Stimulated activated naive B cell treated with anti-CD40 and anti-IgM and Interleukin-4, amounts not matched to agents 10 μg/mL and 1 μg/mL and 100 μg/mL, for 72 hours (primary cell): ENCODE results near the gene S100A14.
A peak's percentile ranks its signal among the peaks of the same experiment; 100 is the strongest.
"Not testable (repeated sequence)": the region's sequence is repeated elsewhere in the genome, so short reads cannot be mapped to it uniquely, and the experiment has no call there.

Source experiments
- ATAC-seq, 2 donors: fragments of 150-1000 bp; cut with Tn5 transposase; replicated peaks; 2 replicates each; pipeline ENCODE4 v1.10.0; 2021; ENCODE audit warnings: moderate library complexity in 1 of 2
- DNase-seq: peaks from one replicate; pipeline ENCODE4 v3.0.0; 2021
- H3K27ac Mint-ChIP-seq: one replicate; pipeline ENCODE4 v1.8.0; 2022; ENCODE audit warnings: mild to moderate bottlenecking, mixed read lengths
- H3K27me3 Mint-ChIP-seq, 2 donors: one replicate each; pipeline ENCODE4 v1.8.0; 2022; ENCODE audit warnings: mixed read lengths in 2 of 2
- H3K36me3 Mint-ChIP-seq, 2 donors: one replicate each; pipeline ENCODE4 v1.8.0; 2022; ENCODE audit warnings: mixed read lengths in 2 of 2, mild to moderate bottlenecking in 1 of 2
- H3K4me1 Mint-ChIP-seq, 2 donors: one replicate each; pipeline ENCODE4 v1.8.0; 2022; ENCODE audit warnings: mixed read lengths in 2 of 2, mild to moderate bottlenecking in 1 of 2
- H3K4me3 Mint-ChIP-seq, 2 donors: one replicate each; pipeline ENCODE4 v1.8.0; 2022; ENCODE audit warnings: mild to moderate bottlenecking in 2 of 2, mixed read lengths in 2 of 2, moderate library complexity in 1 of 2
- H3K9me3 Mint-ChIP-seq, 2 donors: one replicate each; pipeline ENCODE4 v1.8.0; 2022; ENCODE audit warnings: mixed read lengths in 2 of 2, mild to moderate bottlenecking in 1 of 2

The S100A14 gene

GRCh38 chr1:153647346-153647714 is 31.2 kb upstream of the S100A14 start:
- ATAC-seq = no peak
- DNase-seq = no peak
- Mint-ChIP-seq H3K36me3 (peaks cover 33 to 51% of the 10 kb centered on the region in 2 donors), H3K27ac (peak overlapping the region; percentile 89), H3K27me3 (no peaks in the 10 kb centered on the region), H3K4me3 (no peak overlapping the region), H3K9me3 (no peaks in the 10 kb centered on the region), H3K4me1 (peaks cover 17 to 27% of the 10 kb centered on the region in 2 donors)

- Mint-ChIP-seq H3K4me1 (peaks cover 19 to 27% of the 10 kb centered on the region in 2 donors), H3K4me3 (no peak overlapping the region), H3K27ac (peak overlapping the region; percentile 71), H3K36me3 (peaks cover 37 to 56% of the 10 kb centered on the region in 2 donors), H3K9me3 (no peaks in the 10 kb centered on the region), H3K27me3 (no peaks in the 10 kb centered on the region)
- DNase-seq = no peak
- ATAC-seq = no peak
These were observed 30.7 kb upstream of the S100A14 start for GRCh38 chr1:153646672-153647345.

GRCh38 chr1:153643816-153644215 is 27.7 kb upstream of the S100A14 start:
- Mint-ChIP-seq H3K36me3 (peaks cover 41 to 63% of the 10 kb centered on the region in 2 donors), H3K27ac (peak overlapping the region; percentile 88), H3K4me3 (no peak overlapping the region), H3K27me3 (no peaks in the 10 kb centered on the region), H3K9me3 (no peaks in the 10 kb centered on the region), H3K4me1 (peaks cover 20 to 33% of the 10 kb centered on the region in 2 donors)
- no peak for DNase-seq
- no peak for ATAC-seq

GRCh38 chr1:153643100-153643499 is 27.0 kb upstream of the S100A14 start:
- peaks cover 20 to 33% of the 10 kb centered on the region in 2 donors for H3K4me1 Mint-ChIP-seq
- H3K27ac Mint-ChIP-seq = peak overlapping the region; percentile 6
- H3K36me3 Mint-ChIP-seq = peaks cover 41 to 62% of the 10 kb centered on the region in 2 donors
- H3K27me3 Mint-ChIP-seq = no peaks in the 10 kb centered on the region
- DNase-seq (no peak), ATAC-seq (no peak)
- H3K4me3 Mint-ChIP-seq = no peak overlapping the region
- H3K9me3 Mint-ChIP-seq = no peaks in the 10 kb centered on the region

- Mint-ChIP-seq H3K9me3 (no peaks in the 10 kb centered on the region), H3K4me1 (peaks cover 16 to 34% of the 10 kb centered on the region in 2 donors), H3K27ac (no peak overlapping the region), H3K4me3 (no peak overlapping the region), H3K36me3 (peaks cover 42 to 60% of the 10 kb centered on the region in 2 donors), H3K27me3 (no peaks in the 10 kb centered on the region)
- no peak for DNase-seq
- ATAC-seq = no peak
These were observed 26.0 kb upstream of the S100A14 start for GRCh38 chr1:153642161-153642560.

GRCh38 chr1:153640861-153641260 is 24.7 kb upstream of the S100A14 start:
- no peaks in the 10 kb centered on the region for H3K9me3 Mint-ChIP-seq
- no peaks in the 10 kb centered on the region for H3K27me3 Mint-ChIP-seq
- H3K4me3 Mint-ChIP-seq = no peak overlapping the region
- H3K4me1 Mint-ChIP-seq = peaks cover 20 to 35% of the 10 kb centered on the region in 2 donors
- DNase-seq (no peak), ATAC-seq (no peak)
- no peak overlapping the region for H3K27ac Mint-ChIP-seq
- peaks cover 41 to 56% of the 10 kb centered on the region in 2 donors for H3K36me3 Mint-ChIP-seq

GRCh38 chr1:153640213-153640612 is 24.1 kb upstream of the S100A14 start:
- H3K4me3 Mint-ChIP-seq, H3K9me3 Mint-ChIP-seq, ATAC-seq, DNase-seq, H3K27me3 Mint-ChIP-seq, H3K27ac Mint-ChIP-seq: not testable (repeated sequence)
- Mint-ChIP-seq H3K4me1 (peaks cover 17 to 34% of the 10 kb centered on the region in 2 donors), H3K36me3 (peaks cover 35 to 52% of the 10 kb centered on the region in 2 donors)

GRCh38 chr1:153639280-153639679 is 23.2 kb upstream of the S100A14 start:
- Mint-ChIP-seq H3K27ac (no peak overlapping the region), H3K36me3 (peaks cover 33 to 46% of the 10 kb centered on the region in 2 donors), H3K27me3 (no peaks in the 10 kb centered on the region), H3K4me3 (no peak overlapping the region), H3K9me3 (no peaks in the 10 kb centered on the region), H3K4me1 (peaks cover 15 to 33% of the 10 kb centered on the region in 2 donors)
- DNase-seq (no peak), ATAC-seq (no peak)

GRCh38 chr1:153638261-153638660 is 22.1 kb upstream of the S100A14 start:
- Mint-ChIP-seq H3K36me3 (peaks cover 32 to 44% of the 10 kb centered on the region in 2 donors), H3K4me1 (peaks cover 14 to 30% of the 10 kb centered on the region in 2 donors)
- ATAC-seq = no peak

GRCh38 chr1:153636312-153636711 is 20.2 kb upstream of the S100A14 start:
- Mint-ChIP-seq H3K9me3 (peaks cover 3% of the 10 kb centered on the region in 2 donors), H3K4me1 (peaks cover 17 to 40% of the 10 kb centered on the region in 2 donors), H3K27me3 (no peaks in the 10 kb centered on the region), H3K27ac (peak overlapping the region; percentile 14), H3K36me3 (peaks cover 27 to 39% of the 10 kb centered on the region in 2 donors), H3K4me3 (peak overlapping the region; percentile 71 to 97)
- DNase-seq = no peak
- ATAC-seq = no peak

More at GRCh38 chr1:153638261-153638660, 22.1 kb upstream of the S100A14 start:
- DNase-seq = no peak
- peak overlapping the region; percentile 37 for H3K27ac Mint-ChIP-seq
- no peaks in the 10 kb centered on the region for H3K27me3 Mint-ChIP-seq
- peaks cover 0 to 1% of the 10 kb centered on the region in 2 donors for H3K9me3 Mint-ChIP-seq
- no peak overlapping the region for H3K4me3 Mint-ChIP-seq

- Mint-ChIP-seq H3K36me3 (peaks cover 25 to 36% of the 10 kb centered on the region in 2 donors), H3K27ac (peak overlapping the region; percentile 14), H3K4me1 (peaks cover 16 to 36% of the 10 kb centered on the region in 2 donors), H3K9me3 (peaks cover 3% of the 10 kb centered on the region in 2 donors), H3K4me3 (peak overlapping the region; percentile 71 to 97), H3K27me3 (no peaks in the 10 kb centered on the region)
- no peak for DNase-seq
- no peak for ATAC-seq
These were observed 19.7 kb upstream of the S100A14 start for GRCh38 chr1:153635872-153636271.

- Mint-ChIP-seq H3K27ac (peak within 1 kb of the TSS; percentile 99), H3K36me3 (peaks cover 25 to 36% of the 10 kb centered on the region in 2 donors), H3K4me3 (peak within 1 kb of the TSS; percentile 93 to 97), H3K27me3 (no peaks in the 10 kb centered on the region), H3K9me3 (peaks cover 3% of the 10 kb centered on the region in 2 donors), H3K4me1 (peaks cover 17 to 44% of the 10 kb centered on the region in 2 donors)
- DNase-seq = peak; percentile 96
- peak; percentile 93 for ATAC-seq
These were observed 17.9 kb upstream of the S100A14 start, which contains the start of gene CHTOP for GRCh38 chr1:153633754-153634665. Gene CHTOP, plus strand, starts transcription at chr1:153634066. Its CDS starts 2,523 bp downstream, at chr1:153636589.

GRCh38 chr1:153633161-153633753 is 17.1 kb upstream of the S100A14 start:
- H3K36me3 Mint-ChIP-seq = peaks cover 25 to 36% of the 10 kb centered on the region in 2 donors
- H3K9me3 Mint-ChIP-seq = peaks cover 3% of the 10 kb centered on the region in 2 donors
- H3K4me3 Mint-ChIP-seq = peak overlapping the region; percentile 93 to 97
- peak in 1 of 2 donors; percentile 0 for ATAC-seq
- no peaks in the 10 kb centered on the region for H3K27me3 Mint-ChIP-seq
- peaks cover 21 to 52% of the 10 kb centered on the region in 2 donors for H3K4me1 Mint-ChIP-seq
- peak overlapping the region; percentile 99 for H3K27ac Mint-ChIP-seq
- DNase-seq = no peak
